TTC549 (cell line): ENCODE measurements around the gene SERPING1.
"Not testable (repeated sequence)": the region's sequence is repeated elsewhere in the genome, so short reads cannot be mapped to it uniquely, and the experiment has no call there.

Experiments used
- FAIRE-seq: peaks from 2 replicates; lab custom pipeline; 2012; peaks lifted over from hg19 to GRCh38; lab: Jason Lieb, UNC

Gene SERPING1

DNA sequence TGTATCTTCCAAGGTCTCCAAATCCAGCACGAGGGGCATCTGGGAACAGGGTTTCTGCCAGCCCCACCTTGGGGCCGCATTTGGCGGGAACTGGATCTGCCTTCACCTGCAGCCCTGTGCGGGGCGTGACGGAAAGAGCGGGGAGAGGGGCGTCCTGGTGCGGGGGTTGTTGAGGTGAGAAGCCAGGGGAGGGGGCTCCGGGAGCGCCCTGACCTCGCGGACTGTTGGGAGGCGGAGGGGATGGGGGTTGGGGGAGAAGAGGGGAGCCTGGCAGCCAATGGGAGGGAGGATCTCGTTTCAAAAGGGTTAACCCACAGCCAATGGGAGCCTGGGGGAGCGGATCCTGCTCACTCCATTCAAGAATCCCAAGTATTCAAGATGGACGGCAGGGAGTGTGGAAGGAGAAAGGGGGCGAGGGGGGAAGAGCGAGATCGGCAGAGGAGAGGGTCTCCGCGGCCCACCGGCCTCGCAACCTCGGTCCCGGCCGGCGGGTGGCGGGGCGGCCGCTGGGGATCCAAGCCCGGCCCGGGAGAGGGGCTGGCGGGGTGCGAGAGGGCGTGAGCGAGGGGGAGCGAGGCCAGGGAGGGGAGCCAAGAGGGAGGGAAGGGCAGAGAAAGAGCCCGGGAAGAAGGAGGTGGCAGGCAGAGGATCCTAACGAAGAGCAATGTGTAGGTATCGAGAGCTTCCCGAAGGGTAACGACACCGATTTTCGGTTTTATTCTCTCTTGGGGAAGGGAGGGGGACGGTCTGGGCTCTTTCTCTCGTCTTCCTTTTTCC lies 40.7 kb downstream of the SERPING1 start:
- peak; percentile 60 for FAIRE-seq

DNA sequence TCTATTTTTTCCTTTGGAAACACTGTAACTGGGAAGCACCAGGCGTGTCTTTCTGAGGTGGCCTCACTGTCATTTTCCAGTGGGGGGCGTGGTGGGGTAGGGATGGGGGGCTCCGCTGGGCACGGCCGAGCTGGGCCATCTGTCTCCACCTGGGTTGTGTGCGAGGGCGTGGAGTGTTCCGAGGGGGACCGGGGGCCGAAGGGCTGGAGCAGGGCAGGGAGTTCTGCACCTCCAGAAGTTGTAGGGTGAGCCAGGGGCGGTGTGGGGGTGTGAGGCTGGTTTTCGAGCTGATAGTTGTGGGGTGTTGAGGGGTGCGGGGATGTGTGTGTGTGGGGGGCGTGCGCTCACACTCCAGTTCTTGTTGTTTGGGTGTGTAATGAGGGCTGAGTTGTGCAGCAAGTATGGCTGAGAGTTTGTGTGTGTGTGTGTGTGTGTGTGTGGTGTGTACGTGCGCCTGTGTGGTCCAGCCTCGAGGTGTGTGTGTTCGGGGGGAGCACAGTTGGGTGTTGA lies 41.4 kb downstream of the SERPING1 start:
- no peak for FAIRE-seq

GRCh38 chr11:57639321-57640067 lies 42.0 kb downstream of the SERPING1 start:
- FAIRE-seq, result peak; percentile 56

DNA sequence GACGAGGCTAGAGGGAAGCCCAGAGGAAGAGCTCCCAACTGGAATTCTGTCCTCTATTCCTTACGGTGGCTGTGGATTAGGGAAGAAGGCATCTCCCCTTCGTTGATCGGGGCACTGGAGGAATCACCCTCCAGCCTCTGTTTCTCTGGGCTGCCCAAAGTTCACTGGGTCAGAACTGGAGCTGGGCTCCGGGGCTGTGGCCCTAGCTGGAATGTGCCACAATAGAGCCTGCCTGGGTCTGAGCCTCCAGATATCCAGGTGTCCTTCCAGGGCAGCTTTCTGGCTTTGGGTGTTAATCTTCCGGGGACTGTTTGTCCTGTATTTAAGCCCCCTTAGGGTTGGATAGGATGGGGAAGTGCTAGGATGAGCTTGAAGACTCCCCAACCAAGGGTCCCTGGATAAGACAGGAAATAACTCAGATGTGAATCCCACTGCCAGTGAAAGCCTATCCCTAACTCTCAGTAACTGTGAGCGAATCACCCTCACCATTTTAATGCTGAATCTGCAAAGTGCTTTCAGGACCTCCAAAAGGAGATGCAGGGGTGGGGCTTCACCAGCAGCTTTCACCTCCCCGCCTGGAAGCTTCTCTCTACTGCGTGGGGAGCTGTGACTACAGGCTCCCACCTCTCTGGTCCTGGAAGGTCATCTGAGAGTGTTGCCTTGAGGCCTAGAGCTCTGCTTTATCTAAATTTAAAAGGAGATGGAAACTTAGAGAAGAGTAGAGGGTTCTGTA lies 42.7 kb downstream of the SERPING1 start:
- FAIRE-seq, result no peak

DNA sequence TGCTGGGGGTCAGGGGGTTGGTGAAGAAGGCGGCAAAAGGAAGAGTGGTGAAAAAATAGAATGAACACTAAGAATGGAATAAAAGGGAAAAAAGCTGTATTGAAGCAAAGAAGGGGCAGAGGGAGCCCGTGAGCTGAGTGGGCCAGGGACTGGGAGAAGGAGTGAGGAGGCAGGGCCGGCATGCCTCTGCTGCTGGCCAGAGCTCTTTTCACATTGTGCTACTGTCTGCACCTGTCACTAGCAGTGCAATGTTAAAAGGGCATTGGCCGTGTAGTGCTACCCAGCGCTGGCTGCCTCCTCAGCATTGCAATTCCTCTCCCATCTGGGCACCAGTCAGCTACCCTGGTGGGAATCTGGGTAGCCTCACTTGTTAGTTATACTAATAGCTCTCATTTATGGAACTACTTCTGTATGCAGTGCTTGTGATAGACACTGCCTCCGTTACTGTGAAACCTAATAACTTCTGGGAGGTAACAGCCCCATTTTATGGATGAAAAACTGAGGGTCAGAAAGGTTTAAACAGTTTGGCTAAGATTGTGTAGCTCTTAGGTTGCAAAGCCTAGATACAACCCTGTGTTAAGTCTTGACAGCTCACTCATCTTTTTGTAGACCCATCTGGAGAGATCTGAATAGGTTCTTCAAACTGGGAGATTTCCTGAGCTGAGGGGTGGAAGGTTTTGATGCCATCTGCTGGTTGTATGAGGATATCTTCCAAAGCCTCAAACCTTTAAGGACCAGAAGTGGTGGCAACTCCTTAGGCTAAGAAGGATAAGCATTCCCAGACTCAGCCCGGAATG lies 43.7 kb downstream of the SERPING1 start:
- FAIRE-seq, result peak; percentile 49

DNA sequence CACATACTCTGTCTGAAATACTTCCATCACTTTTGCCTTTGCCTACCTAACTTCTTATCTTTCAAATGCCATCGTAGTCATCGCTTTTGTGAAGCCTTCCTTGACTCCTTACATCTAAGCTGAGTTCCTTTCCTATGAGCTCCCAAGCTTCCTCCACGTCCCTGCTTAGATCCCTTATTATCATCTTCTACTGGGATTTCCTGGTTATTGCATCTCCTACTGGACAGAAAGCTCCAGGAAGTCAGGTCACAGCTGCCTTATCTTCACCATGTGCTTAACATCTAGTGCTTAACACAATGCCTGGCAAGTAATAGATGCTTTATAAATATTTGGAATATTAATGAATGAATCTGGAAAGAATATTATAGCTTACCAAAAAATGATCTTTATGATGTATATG lies 46.3 kb downstream of the SERPING1 start:
- no peak for FAIRE-seq

DNA sequence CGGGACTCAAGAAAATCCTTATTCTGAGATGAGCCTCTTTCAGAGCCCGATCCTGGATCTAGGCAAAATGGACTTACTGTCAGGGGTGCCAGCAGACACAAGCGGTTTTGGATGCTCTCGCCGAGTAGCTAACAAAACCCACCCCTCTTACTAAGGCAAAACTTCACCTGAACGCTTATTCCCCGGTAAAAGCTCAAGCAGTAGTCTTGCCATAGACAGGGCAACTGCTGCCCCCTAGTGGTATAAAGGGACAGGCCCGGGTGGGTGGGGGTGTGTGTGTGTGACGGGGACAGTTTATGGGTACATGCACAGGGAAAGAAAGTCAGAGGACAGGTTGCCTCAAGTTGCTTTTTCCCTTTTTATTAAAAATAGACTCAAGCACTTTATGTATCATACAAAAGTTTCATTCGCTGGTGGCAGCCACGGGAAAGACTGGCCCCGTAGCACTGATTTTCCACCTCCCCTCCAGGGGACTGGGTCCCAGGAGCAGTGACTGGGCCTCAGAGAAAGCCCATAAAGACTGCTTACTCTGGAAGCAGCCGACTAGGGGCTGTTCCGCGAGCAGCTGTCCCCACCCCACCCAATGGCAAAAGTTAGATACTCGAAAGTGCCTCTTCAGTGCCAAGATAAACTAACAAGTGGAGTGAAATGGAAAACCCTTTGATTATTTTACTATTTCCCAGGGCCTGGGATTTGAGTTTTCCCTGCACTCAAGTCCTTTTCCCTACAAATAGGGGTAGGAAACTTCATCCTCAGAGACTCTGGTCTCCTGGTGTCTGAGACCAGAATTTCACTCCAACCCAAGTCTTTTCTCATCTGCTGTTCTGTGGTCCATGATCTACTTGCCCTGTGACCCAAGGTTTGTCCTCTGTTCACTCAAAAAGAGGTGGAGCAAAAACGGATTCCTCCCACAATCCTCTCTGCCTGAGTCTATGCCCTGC lies 47.5 kb downstream of the SERPING1 start:
- FAIRE-seq, result no peak

- no peak for FAIRE-seq
Measured at GRCh38 chr11:57645689-57646085, 48.2 kb downstream of the SERPING1 start.

DNA sequence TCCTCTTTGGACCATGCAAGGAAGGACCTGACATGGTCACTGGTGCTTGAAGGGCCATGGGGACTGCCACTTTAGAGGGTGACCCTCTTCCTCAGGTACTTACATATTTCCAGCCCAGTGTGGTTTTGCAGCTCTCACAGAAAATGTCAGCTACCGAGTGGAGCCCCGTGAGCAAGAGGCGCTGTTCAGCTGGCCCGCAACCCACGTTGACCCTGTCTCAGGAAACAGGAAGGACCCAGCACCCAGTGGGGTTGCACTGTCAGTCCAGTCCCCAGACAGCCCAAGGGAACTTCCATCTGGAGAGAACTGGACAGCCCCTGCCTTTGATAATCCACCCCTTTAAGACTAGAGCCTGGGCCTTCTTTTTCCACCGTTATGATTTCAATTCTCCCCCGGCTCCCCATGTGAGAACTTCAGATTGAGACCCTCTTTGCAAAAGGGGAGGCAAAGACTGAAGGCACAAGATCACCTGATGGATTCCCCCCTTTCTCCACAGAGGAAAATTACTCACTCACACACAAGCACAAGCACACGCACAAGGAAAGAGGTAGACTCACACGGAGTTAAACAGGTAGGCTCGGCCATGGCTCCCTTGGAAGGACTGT lies 48.8 kb downstream of the SERPING1 start:
- no peak for FAIRE-seq

DNA sequence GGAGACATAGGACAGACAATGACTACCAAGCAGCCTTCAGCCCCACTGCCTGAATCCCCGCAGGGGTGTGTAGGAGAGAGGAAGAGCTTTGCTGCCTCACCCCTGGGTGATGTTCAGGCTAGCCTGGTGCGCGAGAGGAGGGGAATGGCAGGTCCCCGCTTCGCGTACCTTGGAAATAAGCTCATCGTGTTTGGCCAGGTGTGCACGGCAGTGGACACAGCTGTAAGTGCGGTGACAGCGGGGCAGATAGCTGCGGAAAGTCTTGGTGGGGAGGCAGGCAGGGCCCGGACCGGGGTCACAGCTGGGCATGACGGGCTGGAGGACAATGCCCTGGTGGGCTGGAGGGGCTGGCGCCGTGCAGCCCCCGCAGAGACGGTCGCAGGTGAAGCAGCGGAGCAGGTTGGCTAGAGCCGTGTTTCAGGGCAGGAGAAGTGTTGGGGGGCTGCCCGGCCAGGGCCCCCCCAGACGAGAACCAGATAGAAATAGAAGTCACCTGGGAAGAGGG lies 49.4 kb downstream of the SERPING1 start:
- FAIRE-seq, result no peak

DNA sequence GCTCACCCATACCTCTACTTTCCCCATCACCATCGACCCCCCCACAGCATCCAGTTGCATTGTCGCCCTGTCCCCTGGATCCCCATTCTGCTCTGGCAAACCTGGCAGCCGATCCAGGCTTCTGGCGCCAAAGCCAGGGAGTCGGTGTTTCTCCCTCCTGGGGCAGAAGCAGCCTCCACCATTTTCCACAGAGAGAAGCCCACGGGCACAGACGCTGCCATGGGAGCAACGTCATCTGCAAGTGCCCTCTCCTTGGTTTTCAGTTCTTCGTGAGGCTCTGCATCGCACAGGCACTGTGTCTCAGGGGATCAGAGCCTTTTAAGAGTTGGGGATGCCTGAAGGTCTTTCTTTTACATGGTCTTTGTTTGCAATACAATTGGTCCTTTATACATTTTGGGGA lies 49.9 kb downstream of the SERPING1 start:
- FAIRE-seq, result no peak

DNA sequence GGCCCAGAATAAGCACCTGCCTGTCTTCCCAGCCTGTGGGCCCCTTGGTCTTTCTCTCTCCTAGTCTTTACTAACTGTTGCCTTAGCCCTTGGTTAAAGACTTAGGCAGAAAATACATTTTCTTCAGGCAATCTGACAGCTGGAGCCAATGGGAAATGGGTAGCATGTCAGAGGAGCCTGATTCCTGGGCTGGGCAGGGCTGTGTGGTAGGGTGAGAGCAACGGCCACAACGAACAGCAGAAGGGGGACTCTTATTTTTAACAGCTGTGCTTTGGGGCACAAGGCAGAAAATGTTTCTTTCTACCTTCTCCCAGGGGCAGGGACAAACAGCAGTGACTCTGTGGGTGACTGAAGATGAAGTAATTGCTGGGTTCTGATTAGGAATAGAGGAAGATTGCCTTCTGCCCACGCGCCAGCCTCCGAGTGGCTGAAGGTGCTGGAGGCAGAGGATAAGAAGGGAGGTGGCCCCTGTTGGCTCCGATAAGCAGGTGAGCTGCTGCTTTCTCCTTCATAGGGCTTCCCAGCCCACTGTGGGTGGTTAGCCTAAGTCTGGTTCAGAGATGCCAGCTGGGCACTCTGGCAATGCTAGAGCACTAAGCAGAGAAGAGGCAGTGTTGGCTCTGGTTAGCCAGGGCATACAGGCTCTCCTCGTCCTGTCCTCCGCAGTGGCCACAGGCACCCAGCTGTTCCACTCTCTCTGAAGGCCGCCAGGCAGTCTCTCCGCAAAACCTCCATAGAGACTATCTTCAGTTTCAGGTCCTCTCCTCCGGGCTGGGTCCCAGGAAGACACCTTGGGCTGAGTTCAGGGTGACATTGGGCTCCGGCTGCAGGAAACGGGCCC lies 50.7 kb downstream of the SERPING1 start:
- FAIRE-seq, result no peak

- FAIRE-seq, result no peak
Measured at GRCh38 chr11:57648801-57649735, 51.6 kb downstream of the SERPING1 start.

DNA sequence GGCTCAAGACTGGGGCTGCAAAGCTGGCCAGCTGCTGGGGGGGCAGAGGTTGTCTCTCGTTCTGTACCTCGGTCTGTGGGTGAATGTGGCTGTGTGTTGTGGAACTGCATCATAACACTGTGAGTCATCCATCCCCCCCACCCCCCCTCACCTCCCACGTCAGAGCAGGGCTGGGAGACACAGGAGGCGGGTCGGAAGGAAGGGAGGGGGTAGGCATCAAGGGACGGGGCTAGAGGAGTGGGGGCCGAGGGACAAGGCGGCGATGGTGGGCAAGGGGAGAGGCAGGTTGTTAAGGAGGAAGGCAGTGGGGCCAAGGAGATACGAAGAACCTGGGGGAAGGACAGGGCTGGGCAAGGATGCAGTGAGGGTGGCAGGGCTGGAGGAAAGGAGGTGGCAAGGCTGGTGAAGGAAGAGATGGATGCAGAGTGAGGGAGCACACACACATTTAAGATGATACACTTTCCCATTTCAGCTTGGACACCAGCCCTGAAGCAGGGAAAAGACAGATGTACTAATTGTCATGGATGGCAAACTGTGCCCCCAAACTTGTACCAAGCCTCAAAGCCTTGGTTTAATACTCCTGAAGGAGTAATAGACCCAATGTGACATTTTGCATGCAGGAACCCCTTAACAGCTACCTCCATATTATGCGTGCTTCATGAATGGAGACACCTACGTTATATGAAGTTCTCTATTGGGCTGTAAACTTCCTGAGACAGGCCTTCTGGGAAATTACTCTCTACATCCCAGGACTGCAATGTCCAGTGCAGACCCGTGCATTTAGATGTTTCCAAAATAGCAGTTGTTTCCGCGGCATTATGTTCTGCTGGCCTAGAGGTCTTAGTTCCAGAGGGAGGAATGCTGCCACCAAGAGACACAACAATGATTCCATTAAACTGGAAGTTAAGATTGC lies 52.6 kb downstream of the SERPING1 start, which contains the start of gene YPEL4:
Gene YPEL4, minus strand, starts transcription at position 87 of the 913 bp plus-strand sequence. CDS start 2,805 bp downstream, outside the sequence.
- FAIRE-seq, result no peak

DNA sequence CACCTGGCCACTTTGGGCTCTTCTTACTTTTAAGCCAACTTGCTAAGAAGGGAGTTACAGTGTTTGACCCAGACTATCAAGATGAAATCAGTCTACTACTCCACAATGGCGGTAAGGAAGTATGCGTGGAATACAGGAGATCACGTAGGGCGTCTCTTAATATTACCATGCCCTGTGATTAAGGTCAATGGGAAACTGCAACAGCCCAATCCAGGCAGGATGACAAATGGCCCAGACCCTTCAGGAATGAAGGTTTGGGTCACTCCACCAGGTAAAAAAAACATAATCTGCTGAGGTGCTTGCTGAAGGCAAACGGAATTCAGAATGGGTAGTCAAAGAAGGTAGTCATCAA lies 53.2 kb downstream of the SERPING1 start:
- FAIRE-seq, result no peak

DNA sequence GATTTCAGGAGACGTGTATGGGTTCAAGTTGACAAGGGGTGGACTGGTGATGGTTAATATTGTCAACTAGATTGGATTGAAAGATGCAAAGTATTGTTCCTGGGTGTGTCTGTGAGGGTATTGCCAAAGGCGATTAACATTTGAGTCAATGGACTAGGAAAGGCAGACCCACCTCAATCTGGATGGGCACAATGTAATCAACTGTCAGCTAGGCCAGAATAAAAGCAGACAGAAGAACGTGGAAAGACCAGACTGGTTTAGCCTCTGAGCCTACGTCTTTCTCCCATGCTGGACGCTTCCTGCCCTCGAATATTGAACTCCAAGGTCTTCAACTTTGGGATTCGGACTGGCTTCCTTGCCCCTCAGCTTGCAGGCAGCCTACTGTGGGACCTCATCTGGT lies 53.9 kb downstream of the SERPING1 start:
- FAIRE-seq, result no peak

DNA sequence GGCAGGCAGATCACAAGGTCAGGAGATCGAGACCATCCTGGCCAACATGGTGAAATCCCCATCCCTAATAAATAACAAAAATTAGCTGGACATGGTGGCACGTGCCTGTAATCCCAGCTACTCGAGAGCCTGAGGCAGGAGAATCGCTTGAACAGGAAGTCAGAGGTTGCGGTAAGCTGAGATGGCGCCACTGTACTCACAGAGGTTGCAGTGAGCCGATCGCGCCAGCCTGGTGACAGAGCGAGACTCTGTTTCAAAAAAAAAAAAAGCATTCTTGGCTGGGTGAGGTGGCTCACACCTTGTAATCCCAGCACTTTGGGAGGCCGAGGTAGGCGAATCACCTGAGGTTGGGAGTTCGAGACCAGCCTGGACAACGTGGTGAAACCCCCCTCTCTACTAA lies 54.7 kb downstream of the SERPING1 start:
- FAIRE-seq, result not testable (repeated sequence)
